Hepatocyte (in vitro differentiated cells): ENCODE results near the gene OPN1SW. TPM values are rescaled to one million over a fixed set of nuclear protein-coding genes. Genes with fewer than 3 reads are reported as not detected.

ENCODE experiments used
- DNase-seq: peaks from one replicate; pipeline ENCODE4 v3.0.0-alpha.2; 2016; ENCODE audit warnings: low spot score
- H2AFZ ChIP-seq: fragments of 200-600 bp; sonication (generic); 2 replicates; pipeline ENCODE4 v1.6.0; 2016; ENCODE audit warnings: antibody characterized with exemption, mild to moderate bottlenecking
- H3K27ac ChIP-seq: fragments of 200-600 bp; sonication (generic); 2 replicates; pipeline ENCODE4 v1.5.1; 2016; ENCODE audit warnings: mild to moderate bottlenecking
- H3K27me3 ChIP-seq: fragments of 200-600 bp; sonication (generic); 2 replicates; pipeline ENCODE4 v1.6.1; 2016
- H3K36me3 ChIP-seq: fragments of 200-600 bp; sonication (generic); replicated peaks from 2 replicates; pipeline ENCODE4 v1.5.1; 2016; ENCODE audit warnings: low read depth; ENCODE audit not compliant: insufficient read depth
- H3K4me1 ChIP-seq: fragments of 200-600 bp; sonication (generic); 2 replicates; pipeline ENCODE4 v1.5.1; 2016; ENCODE audit warnings: mild to moderate bottlenecking, moderate library complexity; ENCODE audit not compliant: insufficient read depth
- H3K4me2 ChIP-seq: fragments of 200-600 bp; sonication (generic); 2 replicates; pipeline ENCODE4 v1.6.0; 2016
- H3K4me3 ChIP-seq: fragments of 200-600 bp; sonication (generic); 2 replicates; pipeline ENCODE4 v1.5.1; 2016; ENCODE audit warnings: mild to moderate bottlenecking
- H3K79me2 ChIP-seq: fragments of 200-600 bp; sonication (generic); 2 replicates; pipeline ENCODE4 v1.6.0; 2017; ENCODE audit warnings: mild to moderate bottlenecking
- H3K9me2 ChIP-seq: fragments of 200-600 bp; sonication (generic); replicated peaks from 2 replicates; pipeline ENCODE4 v1.6.0; 2017; ENCODE audit warnings: mild to moderate bottlenecking; ENCODE audit not compliant: insufficient read depth
- H3K9me3 ChIP-seq: fragments of 200-600 bp; sonication (generic); 2 replicates; pipeline ENCODE4 v1.5.1; 2016; ENCODE audit warnings: low read depth, mild to moderate bottlenecking
- H4K20me1 ChIP-seq: fragments of 200-600 bp; sonication (generic); 2 replicates; pipeline ENCODE4 v1.6.0; 2016; ENCODE audit warnings: mild to moderate bottlenecking; ENCODE audit not compliant: insufficient read depth, poor library complexity, severe bottlenecking
- EZH2 ChIP-seq: fragments of 200-600 bp; sonication (generic); IDR thresholded peaks from 2 replicates; pipeline ENCODE4 v1.6.1; 2016; ENCODE audit warnings: antibody characterized with exemption, mild to moderate bottlenecking, borderline replicate concordance
- EZH2phosphoT487 ChIP-seq: fragments of 200-600 bp; sonication (generic); IDR thresholded peaks from one replicate; pipeline ENCODE4 v1.6.1; 2018; ENCODE audit warnings: antibody characterized with exemption, mild to moderate bottlenecking, low read depth, moderate library complexity; ENCODE audit not compliant: unreplicated experiment, severe bottlenecking
- WGBS: methylation state at CpG from one replicate; pipeline ENCODE4 v1.1.6; 2016; ENCODE audit warnings: low lambda C conversion rate; ENCODE audit errors: missing lambda C conversion rate; 5-methylcytosine and 5-hydroxymethylcytosine counted together
- polyA plus RNA-seq: library from polyadenylated mRNA; unstranded; fragments of >200 nt; fragmentation: Nextera tagmentation; extraction: Ambion mirVana; gene quantifications from 2 replicates; pipeline ENCODE4 v1.2.1, GENCODE V29; 2016
- total RNA-seq: library from RNA; depleted of rRNA; stranded (reverse); fragments of >200 nt; gene quantifications from 2 replicates; pipeline ENCODE4 v1.2.3, GENCODE V29; 2014
- TF ChIP-seq, protein P1 (sequence below): fragments of 200-600 bp; sonication (generic); IDR thresholded peaks from 2 replicates; pipeline ENCODE4 v1.5.1; 2016; ENCODE audit warnings: antibody characterized with exemption, mild to moderate bottlenecking; ENCODE audit not compliant: poor library complexity

Gene OPN1SW
- total and polyA plus RNA-seq, 2 experiments from 2014 or later, result not detected

DNA sequence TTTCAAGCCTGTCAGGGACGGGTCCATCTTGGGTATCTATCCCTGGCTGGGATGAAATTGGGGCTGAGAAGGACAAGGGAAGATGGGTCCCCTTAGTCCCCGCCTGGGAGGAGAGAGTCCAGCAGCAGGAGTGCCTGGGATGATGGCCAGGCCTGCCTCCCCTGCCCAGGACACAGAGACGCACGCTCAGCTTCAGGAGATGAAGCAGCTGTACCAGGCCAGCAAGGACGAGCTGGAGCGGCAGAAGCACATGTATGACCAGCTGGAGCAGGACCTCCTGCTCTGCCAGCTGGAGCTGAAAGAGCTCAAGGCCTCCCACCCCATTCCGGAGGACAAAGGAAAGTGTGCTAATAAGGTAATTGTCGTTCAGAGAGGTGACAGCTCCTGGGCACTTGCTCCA lies 31.6 kb upstream of the OPN1SW start:
- no peak overlapping the region for H3K4me2 ChIP-seq
- no peaks in the 10 kb centered on the region for H3K79me2 ChIP-seq
- H3K9me3 ChIP-seq, result no peaks in the 10 kb centered on the region
- H4K20me1 ChIP-seq, result no peaks in the 10 kb centered on the region
- no peaks in the 10 kb centered on the region for H3K27me3 ChIP-seq
- H3K4me1 ChIP-seq, result no peaks in the 10 kb centered on the region
- TF ChIP-seq, protein P1, sequence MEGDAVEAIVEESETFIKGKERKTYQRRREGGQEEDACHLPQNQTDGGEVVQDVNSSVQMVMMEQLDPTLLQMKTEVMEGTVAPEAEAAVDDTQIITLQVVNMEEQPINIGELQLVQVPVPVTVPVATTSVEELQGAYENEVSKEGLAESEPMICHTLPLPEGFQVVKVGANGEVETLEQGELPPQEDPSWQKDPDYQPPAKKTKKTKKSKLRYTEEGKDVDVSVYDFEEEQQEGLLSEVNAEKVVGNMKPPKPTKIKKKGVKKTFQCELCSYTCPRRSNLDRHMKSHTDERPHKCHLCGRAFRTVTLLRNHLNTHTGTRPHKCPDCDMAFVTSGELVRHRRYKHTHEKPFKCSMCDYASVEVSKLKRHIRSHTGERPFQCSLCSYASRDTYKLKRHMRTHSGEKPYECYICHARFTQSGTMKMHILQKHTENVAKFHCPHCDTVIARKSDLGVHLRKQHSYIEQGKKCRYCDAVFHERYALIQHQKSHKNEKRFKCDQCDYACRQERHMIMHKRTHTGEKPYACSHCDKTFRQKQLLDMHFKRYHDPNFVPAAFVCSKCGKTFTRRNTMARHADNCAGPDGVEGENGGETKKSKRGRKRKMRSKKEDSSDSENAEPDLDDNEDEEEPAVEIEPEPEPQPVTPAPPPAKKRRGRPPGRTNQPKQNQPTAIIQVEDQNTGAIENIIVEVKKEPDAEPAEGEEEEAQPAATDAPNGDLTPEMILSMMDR, result no peak
- TF ChIP-seq EZH2phosphoT487 (no peak), EZH2 (no peak)
- H3K36me3 ChIP-seq, result no peaks in the 10 kb centered on the region
- H2AFZ ChIP-seq, result no peak overlapping the region
- no peak overlapping the region for H3K4me3 ChIP-seq
- H3K27ac ChIP-seq, result no peak overlapping the region
- H3K9me2 ChIP-seq, result no peaks in the 10 kb centered on the region
- 93% methylated on average over 8 of the region's 8 CpGs for WGBS
- DNase-seq, result no peak

DNA sequence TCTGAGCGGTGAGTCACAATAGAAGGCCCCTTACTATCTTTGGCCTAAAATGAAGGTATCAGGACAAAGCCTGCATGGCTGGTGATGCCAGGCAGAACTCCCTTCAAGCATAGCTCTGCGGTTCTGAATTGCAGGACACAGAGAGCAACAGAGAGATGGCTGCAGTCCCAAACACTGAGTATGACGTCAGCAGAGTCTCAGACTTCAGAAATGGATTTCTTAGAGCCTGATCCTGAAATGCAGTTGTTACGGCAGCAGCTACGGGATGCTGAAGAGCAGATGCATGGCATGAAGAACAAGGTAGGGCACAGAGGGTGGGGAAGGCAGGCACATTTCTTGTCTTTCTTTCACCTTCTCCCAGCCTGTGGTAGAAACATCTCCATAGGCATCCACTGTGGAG lies 29.6 kb upstream of the OPN1SW start:
- no peak for DNase-seq
- TF ChIP-seq, protein P1, result no peak
- Histone ChIP-seq H3K27me3 (no peaks in the 10 kb centered on the region), H3K4me1 (no peaks in the 10 kb centered on the region), H3K79me2 (no peaks in the 10 kb centered on the region), H3K4me2 (no peak overlapping the region), H3K36me3 (no peaks in the 10 kb centered on the region), H3K27ac (no peak overlapping the region), H3K9me3 (no peaks in the 10 kb centered on the region), H2AFZ (no peak overlapping the region), H4K20me1 (no peaks in the 10 kb centered on the region), H3K9me2 (no peaks in the 10 kb centered on the region), H3K4me3 (no peak overlapping the region)
- WGBS, result 95% methylated on average over 5 of the region's 5 CpGs

DNA sequence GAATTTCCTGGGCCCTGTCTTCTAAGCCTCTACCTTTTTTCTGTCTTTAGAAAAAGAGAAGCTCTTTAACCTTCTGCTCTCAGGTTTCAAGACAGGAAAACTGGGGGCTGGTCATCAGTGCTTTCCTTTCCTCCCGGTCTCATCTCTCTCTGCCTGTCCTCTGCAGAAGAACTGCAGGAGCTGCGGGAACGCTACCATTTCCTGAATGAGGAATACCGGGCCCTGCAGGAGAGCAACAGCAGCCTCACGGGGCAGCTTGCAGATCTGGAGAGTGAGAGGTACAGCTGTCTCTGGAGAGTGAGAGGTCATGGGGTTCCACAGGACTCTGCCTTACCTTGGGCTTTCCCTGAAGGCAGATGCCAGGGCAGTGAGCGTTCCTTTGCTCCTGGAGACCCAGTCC lies 28.9 kb upstream of the OPN1SW start:
- no peak for TF ChIP-seq EZH2
- TF ChIP-seq, protein P1, result no peak
- Histone ChIP-seq H2AFZ (no peak overlapping the region), H3K79me2 (no peaks in the 10 kb centered on the region), H3K27me3 (no peaks in the 10 kb centered on the region), H3K9me2 (no peaks in the 10 kb centered on the region), H3K4me2 (no peak overlapping the region), H3K36me3 (no peaks in the 10 kb centered on the region), H3K4me1 (no peaks in the 10 kb centered on the region), H3K9me3 (no peaks in the 10 kb centered on the region), H3K27ac (no peak overlapping the region), H4K20me1 (no peaks in the 10 kb centered on the region), H3K4me3 (no peak overlapping the region)
- DNase-seq, result no peak
- 73% methylated on average over 6 of the region's 6 CpGs for WGBS

DNA sequence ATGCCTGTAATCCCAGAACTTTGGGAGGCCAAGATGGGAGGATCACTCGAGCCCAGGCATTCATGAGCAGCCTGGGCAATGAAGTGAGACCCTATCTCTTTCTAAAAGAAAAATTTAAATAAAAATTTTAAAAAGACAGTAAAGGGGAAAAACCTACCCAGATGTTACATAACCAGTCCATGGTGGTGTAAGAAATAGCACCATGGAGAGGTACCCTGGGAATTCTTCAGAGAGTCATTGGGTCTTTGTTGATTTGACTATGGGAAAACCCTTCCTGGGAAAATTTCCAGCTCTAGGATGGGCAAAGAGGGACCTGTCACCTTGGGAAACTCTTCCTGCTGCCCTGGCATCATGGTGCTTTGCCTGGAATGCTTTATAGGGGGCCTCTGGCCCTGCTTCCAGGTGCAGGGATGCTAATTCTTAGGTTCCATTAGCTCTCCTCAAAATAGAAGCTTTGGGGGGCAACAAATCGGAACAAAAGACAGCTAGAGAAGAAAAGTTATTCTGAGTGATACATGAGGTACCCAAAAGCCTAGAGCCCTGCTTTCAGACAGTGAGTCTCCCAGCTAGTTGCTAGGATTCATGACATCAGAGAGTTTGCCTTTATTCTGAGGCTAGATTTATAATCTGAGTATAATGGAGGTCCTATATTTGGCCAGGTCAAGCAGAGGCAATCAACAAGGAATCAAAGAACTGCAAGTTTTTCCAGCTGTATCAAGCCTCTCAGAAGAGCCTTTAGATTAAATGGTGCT lies 26.2 kb upstream of the OPN1SW start:
- H2AFZ ChIP-seq, result no peak overlapping the region
- no peak for DNase-seq
- H3K9me2 ChIP-seq, result no peaks in the 10 kb centered on the region
- no peak overlapping the region for H3K4me3 ChIP-seq
- H3K4me2 ChIP-seq, result no peak overlapping the region
- no peak overlapping the region for H3K27ac ChIP-seq
- no peaks in the 10 kb centered on the region for H3K9me3 ChIP-seq
- TF ChIP-seq, protein P1, result no peak
- TF ChIP-seq EZH2 (no peak), EZH2phosphoT487 (no peak)
- H3K36me3 ChIP-seq, result no peaks in the 10 kb centered on the region
- H3K4me1 ChIP-seq, result no peaks in the 10 kb centered on the region
- H3K27me3 ChIP-seq, result no peaks in the 10 kb centered on the region
- H4K20me1 ChIP-seq, result no peaks in the 10 kb centered on the region
- H3K79me2 ChIP-seq, result no peaks in the 10 kb centered on the region
- 96% methylated on average over 2 of the region's 2 CpGs for WGBS
